Activated CD4-positive, CD25-positive, alpha-beta regulatory T cell treated with anti-CD3 and anti-CD28 coated beads, Interleukin-2, amount 50 U/mL, for 24 hours (primary cell): ENCODE data around the gene EXOG.
A peak's percentile ranks its signal among the peaks of the same experiment; 100 is the strongest.

Source experiments
- ATAC-seq, 2 donors: fragments of 150-1000 bp; cut with Tn5 transposase; one replicate each; pipeline ENCODE4 v1.10.0; 2021; ENCODE audit warnings: mild to moderate bottlenecking in 1 of 2, moderate library complexity in 1 of 2

EXOG gene

GRCh38 chr3:38496131-38496910 lies at the start of gene EXOG:
TSS of gene EXOG (plus strand) at chr3:38496340. CDS start at chr3:38496368, 28 bp downstream.
- peak; percentile 85 to 91 for ATAC-seq

GRCh38 chr3:38446812-38447211 lies 49.3 kb upstream of the EXOG start:
- ATAC-seq, result no peak

- ATAC-seq, result no peak
Observed at GRCh38 chr3:38450853-38451252, 45.3 kb upstream of the EXOG start.

- ATAC-seq, result peak; percentile 47 to 48
Observed at GRCh38 chr3:38453075-38453912, 42.8 kb upstream of the EXOG start, which contains the start of gene ACVR2B. TSS of gene ACVR2B (plus strand) at chr3:38453890. CDS start at chr3:38454323, 433 bp downstream.

GRCh38 chr3:38453913-38454177 lies 42.3 kb upstream of the EXOG start:
- ATAC-seq, result no peak

GRCh38 chr3:38454178-38454883 lies 41.8 kb upstream of the EXOG start:
- ATAC-seq, result peak; percentile 48 to 52

- peak; percentile 33 to 54 for ATAC-seq
Observed at GRCh38 chr3:38454884-38455638, 41.1 kb upstream of the EXOG start.

- ATAC-seq, result peak in 1 of 2 donors; percentile 5
Observed at GRCh38 chr3:38455639-38456430, 40.3 kb upstream of the EXOG start.

GRCh38 chr3:38457111-38458003 lies 38.8 kb upstream of the EXOG start:
- ATAC-seq, result no peak

GRCh38 chr3:38458796-38459498 lies 37.2 kb upstream of the EXOG start:
- no peak for ATAC-seq

GRCh38 chr3:38459499-38460048 lies 36.6 kb upstream of the EXOG start:
- ATAC-seq, result no peak

- no peak for ATAC-seq
Observed at GRCh38 chr3:38460377-38461270, 35.5 kb upstream of the EXOG start.

GRCh38 chr3:38465588-38466154 lies 30.5 kb upstream of the EXOG start:
- no peak for ATAC-seq

GRCh38 chr3:38468765-38469164 lies 27.4 kb upstream of the EXOG start:
- no peak for ATAC-seq

- ATAC-seq, result no peak
Observed at GRCh38 chr3:38469852-38470251, 26.3 kb upstream of the EXOG start.

GRCh38 chr3:38471260-38471857 lies 24.8 kb upstream of the EXOG start:
- no peak for ATAC-seq

- no peak for ATAC-seq
Observed at GRCh38 chr3:38472342-38472741, 23.8 kb upstream of the EXOG start.

- no peak for ATAC-seq
Observed at GRCh38 chr3:38473229-38473628, 22.9 kb upstream of the EXOG start.
